Central memory CD8-positive, alpha-beta T cell (primary cell): ENCODE results near the gene DRAP1.

Source experiments
- ATAC-seq: fragments of 150-1000 bp; cut with Tn5 transposase; replicated peaks from 2 replicates; pipeline ENCODE4 v1.10.0; 2022; ENCODE audit warnings: mild to moderate bottlenecking, moderate FRiP score, moderate number of reproducible peaks; ENCODE audit not compliant: poor library complexity, severe bottlenecking; ENCODE audit errors: extremely low read depth
- DNase-seq, 2 donors: peaks; one replicate each; pipeline ENCODE4 v3.0.0; 2021; ENCODE audit warnings: low spot score in 2 of 2
- H3K27ac Mint-ChIP-seq: one replicate; pipeline ENCODE4 v1.8.0; 2022; ENCODE audit warnings: low read depth, mild to moderate bottlenecking, moderate library complexity, mixed read lengths
- H3K27me3 Mint-ChIP-seq: one replicate; pipeline ENCODE4 v1.8.0; 2022; ENCODE audit warnings: mixed read lengths
- H3K36me3 Mint-ChIP-seq: one replicate; pipeline ENCODE4 v1.8.0; 2022; ENCODE audit warnings: mild to moderate bottlenecking, moderate library complexity, mixed read lengths; ENCODE audit not compliant: insufficient read depth
- H3K4me1 Mint-ChIP-seq: one replicate; pipeline ENCODE4 v1.8.0; 2022; ENCODE audit warnings: mixed read lengths
- H3K4me3 Mint-ChIP-seq: one replicate; pipeline ENCODE4 v1.8.0; 2022; ENCODE audit warnings: mild to moderate bottlenecking, moderate library complexity, mixed read lengths
- H3K9me3 Mint-ChIP-seq: one replicate; pipeline ENCODE4 v1.8.0; 2022; ENCODE audit warnings: mixed read lengths

DRAP1 gene, protein sequence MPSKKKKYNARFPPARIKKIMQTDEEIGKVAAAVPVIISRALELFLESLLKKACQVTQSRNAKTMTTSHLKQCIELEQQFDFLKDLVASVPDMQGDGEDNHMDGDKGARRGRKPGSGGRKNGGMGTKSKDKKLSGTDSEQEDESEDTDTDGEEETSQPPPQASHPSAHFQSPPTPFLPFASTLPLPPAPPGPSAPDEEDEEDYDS

GRCh38 chr11:65919141-65919572 lies at the start of gene DRAP1:
DRAP1 (plus strand) TSS chr11:65919426; CDS start chr11:65919502, 76 bp downstream.
- H3K9me3 Mint-ChIP-seq, result no peaks in the 10 kb centered on the region

DNA sequence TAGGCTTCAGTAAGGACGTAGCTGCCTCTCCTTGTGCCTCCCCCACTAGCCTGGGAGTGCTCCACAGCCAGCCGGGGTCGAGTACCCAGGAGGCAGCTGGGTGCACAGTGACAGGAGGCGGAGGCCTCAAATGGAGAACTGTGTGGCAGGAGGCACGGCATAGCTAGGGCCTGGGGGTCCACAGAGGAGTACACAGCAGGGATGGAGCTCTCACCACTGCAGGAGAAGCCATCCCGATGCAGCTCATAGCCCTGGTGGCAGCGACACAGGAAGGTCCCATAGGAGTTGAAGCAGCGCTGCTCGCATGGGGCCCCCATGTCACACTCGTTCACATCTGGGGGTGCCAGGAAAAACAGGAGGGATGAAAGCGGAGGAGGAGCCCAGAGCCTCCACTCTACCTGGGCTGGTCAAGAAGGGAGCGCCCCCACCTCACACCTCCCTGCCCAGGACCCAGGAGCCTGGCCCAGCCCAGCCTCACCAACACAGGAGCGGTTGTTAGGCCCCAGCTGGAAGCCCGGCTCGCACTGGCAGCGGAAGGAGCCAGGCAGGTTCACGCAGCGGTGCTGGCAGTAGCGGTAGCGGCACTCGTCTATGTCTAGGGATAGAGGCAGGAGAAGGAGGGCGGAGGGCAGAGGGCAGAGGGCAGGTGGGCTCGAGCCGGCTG lies 49.5 kb upstream of the DRAP1 start:
- Mint-ChIP-seq H3K4me3 (peak overlapping the region; percentile 16), H3K4me1 (peaks cover 35% of the 10 kb centered on the region), H3K9me3 (no peaks in the 10 kb centered on the region), H3K36me3 (peaks cover 20% of the 10 kb centered on the region), H3K27me3 (no peaks in the 10 kb centered on the region), H3K27ac (no peak overlapping the region)
- DNase-seq, result no peak
- ATAC-seq, result no peak

More at GRCh38 chr11:65919141-65919572, at the start of gene DRAP1:
- H3K27me3 Mint-ChIP-seq, result no peaks in the 10 kb centered on the region
- peaks cover 33% of the 10 kb centered on the region for H3K4me1 Mint-ChIP-seq
- peaks cover 17% of the 10 kb centered on the region for H3K36me3 Mint-ChIP-seq
- H3K27ac Mint-ChIP-seq, result peak within 1 kb of the TSS; percentile 80
- DNase-seq, result peak; percentile 86 to 96
- peak within 1 kb of the TSS; percentile 91 for H3K4me3 Mint-ChIP-seq
- peak; percentile 97 for ATAC-seq

GRCh38 chr11:65870307-65870658 lies 48.9 kb upstream of the DRAP1 start:
- H3K27me3 Mint-ChIP-seq, result no peaks in the 10 kb centered on the region
- no peaks in the 10 kb centered on the region for H3K9me3 Mint-ChIP-seq
- H3K4me3 Mint-ChIP-seq, result no peak overlapping the region
- ATAC-seq (no peak), DNase-seq (no peak)
- peaks cover 35% of the 10 kb centered on the region for H3K4me1 Mint-ChIP-seq
- peaks cover 17% of the 10 kb centered on the region for H3K36me3 Mint-ChIP-seq
- no peak overlapping the region for H3K27ac Mint-ChIP-seq

DNA sequence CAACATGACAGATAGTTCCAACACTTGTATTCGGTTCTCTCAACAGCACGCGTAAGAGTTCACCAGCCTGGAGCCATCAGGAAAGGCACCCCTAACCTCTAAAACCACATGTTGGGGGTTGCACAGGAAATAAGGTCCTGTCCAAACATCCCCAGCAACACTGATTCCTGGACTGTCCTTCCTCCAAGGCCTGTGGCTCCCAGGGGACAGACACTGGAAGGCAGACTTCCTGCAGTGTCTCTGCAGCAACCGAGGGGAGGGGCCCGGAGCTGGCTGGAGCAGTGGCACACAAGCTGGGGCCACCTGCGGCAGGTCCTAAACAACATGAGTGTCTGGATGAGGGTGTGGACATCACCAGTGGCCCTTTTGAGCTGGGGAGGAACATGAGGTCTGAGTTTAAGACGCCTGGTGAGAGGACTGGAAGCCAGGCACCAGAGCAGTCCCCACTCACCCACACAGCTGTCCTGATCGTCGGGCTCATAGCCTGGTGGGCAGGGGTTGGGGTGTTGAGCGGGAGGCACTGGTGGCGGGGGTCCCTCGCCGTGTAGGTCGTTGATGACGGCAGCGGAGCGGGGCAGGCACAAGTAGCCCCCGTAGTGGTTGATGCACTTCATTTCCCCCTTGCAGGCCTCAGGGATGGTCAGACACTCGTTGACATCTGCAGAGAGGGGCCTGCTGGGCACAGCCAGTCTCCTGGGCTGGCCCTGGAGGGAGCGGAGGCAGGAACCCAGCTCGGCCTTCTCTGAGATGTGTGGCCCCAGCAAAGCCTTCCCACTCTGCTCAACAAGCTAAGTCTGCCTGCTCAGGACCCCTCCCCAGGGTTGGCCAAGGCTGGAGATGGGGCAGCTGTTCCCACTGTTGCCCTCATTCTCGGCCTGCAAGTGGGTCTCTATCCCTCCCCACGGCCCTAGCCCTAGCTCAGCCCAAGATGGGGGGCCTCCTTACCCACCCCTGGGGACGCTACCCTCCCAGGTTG lies 48.2 kb upstream of the DRAP1 start:
- Mint-ChIP-seq H3K27me3 (no peaks in the 10 kb centered on the region), H3K36me3 (peaks cover 15% of the 10 kb centered on the region), H3K27ac (no peak overlapping the region), H3K4me3 (peak overlapping the region; percentile 49), H3K9me3 (no peaks in the 10 kb centered on the region), H3K4me1 (peaks cover 35% of the 10 kb centered on the region)
- ATAC-seq (no peak), DNase-seq (no peak)

GRCh38 chr11:65871811-65872548 lies 47.2 kb upstream of the DRAP1 start:
- Mint-ChIP-seq H3K4me1 (peaks cover 32% of the 10 kb centered on the region), H3K4me3 (peak overlapping the region; percentile 49), H3K27ac (peak overlapping the region; percentile 64), H3K36me3 (peaks cover 12% of the 10 kb centered on the region), H3K27me3 (no peaks in the 10 kb centered on the region), H3K9me3 (no peaks in the 10 kb centered on the region)
- ATAC-seq, result no peak
- no peak for DNase-seq

- peak; percentile 3 for ATAC-seq
- Mint-ChIP-seq H3K36me3 (peaks cover 8% of the 10 kb centered on the region), H3K4me3 (peak within 1 kb of the TSS; percentile 86), H3K4me1 (peaks cover 27% of the 10 kb centered on the region), H3K27ac (peak within 1 kb of the TSS; percentile 91), H3K27me3 (no peaks in the 10 kb centered on the region), H3K9me3 (no peaks in the 10 kb centered on the region)
- no peak for DNase-seq
Measured at GRCh38 chr11:65872586-65873317, 46.5 kb upstream of the DRAP1 start, which contains the start of gene EFEMP2. EFEMP2 (minus strand) TSS chr11:65872800; CDS start chr11:65872354, 446 bp downstream.

- ATAC-seq, result peak; percentile 86
- H3K4me1 Mint-ChIP-seq, result peaks cover 33% of the 10 kb centered on the region
Measured at GRCh38 chr11:65873318-65874156, 45.7 kb upstream of the DRAP1 start.

GRCh38 chr11:65879617-65880016 lies 39.6 kb upstream of the DRAP1 start, which contains the start of gene CTSW:
CTSW (plus strand) TSS chr11:65879837; CDS start chr11:65879855, 18 bp downstream.
- Mint-ChIP-seq H3K9me3 (no peaks in the 10 kb centered on the region), H3K27me3 (no peaks in the 10 kb centered on the region), H3K4me3 (peak within 1 kb of the TSS; percentile 81), H3K4me1 (peaks cover 51% of the 10 kb centered on the region), H3K36me3 (peaks cover 7% of the 10 kb centered on the region), H3K27ac (peak within 1 kb of the TSS; percentile 91)
- peak; percentile 70 for ATAC-seq
- no peak for DNase-seq

More at GRCh38 chr11:65873318-65874156, 45.7 kb upstream of the DRAP1 start:
- peak overlapping the region; percentile 91 for H3K27ac Mint-ChIP-seq
- DNase-seq, result peak; percentile 97 to 98
- H3K27me3 Mint-ChIP-seq, result no peaks in the 10 kb centered on the region
- H3K9me3 Mint-ChIP-seq, result no peaks in the 10 kb centered on the region
- H3K36me3 Mint-ChIP-seq, result peaks cover 6% of the 10 kb centered on the region
- peak overlapping the region; percentile 86 for H3K4me3 Mint-ChIP-seq

DNA sequence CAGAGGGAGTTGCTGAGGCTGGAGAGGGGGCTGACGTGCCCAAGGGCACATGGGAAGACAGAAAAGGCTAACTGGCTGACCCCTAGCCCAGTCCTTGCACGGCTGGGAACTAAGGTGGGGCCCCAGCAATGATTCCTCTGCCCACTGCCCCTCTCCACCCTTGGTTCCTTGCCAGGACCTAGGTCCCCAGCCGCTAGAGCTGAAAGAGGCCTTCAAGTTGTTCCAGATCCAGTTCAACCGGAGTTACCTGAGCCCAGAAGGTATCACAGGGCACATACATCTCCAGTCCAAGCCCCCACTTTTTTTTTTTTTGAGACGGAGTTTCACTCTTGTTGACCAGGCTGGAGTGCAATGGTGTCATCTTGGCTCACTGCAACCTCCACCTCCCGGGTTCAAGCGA lies 39.2 kb upstream of the DRAP1 start:
- Mint-ChIP-seq H3K9me3 (no peaks in the 10 kb centered on the region), H3K4me3 (peak overlapping the region; percentile 81), H3K36me3 (peaks cover 10% of the 10 kb centered on the region), H3K27me3 (no peaks in the 10 kb centered on the region), H3K27ac (peak overlapping the region; percentile 91), H3K4me1 (peaks cover 55% of the 10 kb centered on the region)
- DNase-seq, result no peak
- no peak for ATAC-seq

GRCh38 chr11:65880844-65881421 lies 38.3 kb upstream of the DRAP1 start:
- H3K36me3 Mint-ChIP-seq, result peaks cover 11% of the 10 kb centered on the region
- H3K27me3 Mint-ChIP-seq, result no peaks in the 10 kb centered on the region
- peaks cover 60% of the 10 kb centered on the region for H3K4me1 Mint-ChIP-seq
- ATAC-seq (no peak), DNase-seq (no peak)
- H3K9me3 Mint-ChIP-seq, result no peaks in the 10 kb centered on the region
- peak overlapping the region; percentile 81 for H3K4me3 Mint-ChIP-seq
- peak overlapping the region; percentile 91 for H3K27ac Mint-ChIP-seq
